A549 (cell line): ENCODE results near the gene ERCC5. TPM values are rescaled to one million over a fixed set of nuclear protein-coding genes. Genes with fewer than 3 reads are reported as not detected.

Experiments
- ATAC-seq, 2 experiments: fragments of 200-7000 bp in 1 of 2; fragments of >200 bp in 1 of 2; cut with Nextera tagmentation in 1 of 2; cut with Tn5 transposase in 1 of 2; 3 replicates each; pipeline versions ENCODE4 v1.8.0 to v1.9.1; 2018 to 2020; ENCODE audit warnings: mild to moderate bottlenecking in 1 of 2, moderate library complexity in 1 of 2
- CTCF ChIA-PET: fragments of 300-600 bp; sonication (Branson Sonifier 250); formaldehyde crosslinking; extraction: SDS; loops from one replicate; lab custom pipeline; 2021; ENCODE audit warnings: antibody characterized with exemption, inconsistent platforms; lab: Yijun Ruan, JAX
- POLR2A ChIA-PET: fragments of 350-600 bp; formaldehyde crosslinking; extraction: SDS; loops from one replicate; lab custom pipeline; 2021; ENCODE audit warnings: antibody characterized with exemption, inconsistent platforms; lab: Yijun Ruan, JAX
- DNase-seq, 2 experiments: peaks; one replicate each; pipeline versions ENCODE4 v3.0.0 to v3.0.0-alpha.2; 2011 to 2016; ENCODE audit warnings: low read depth in 1 of 2, low spot score in 1 of 2
- FAIRE-seq: peaks from 2 replicates; lab custom pipeline; 2011; peaks lifted over from hg19 to GRCh38; lab: Jason Lieb, UNC
- H3K27ac ChIP-seq, 2 experiments: fragments of >200 bp; sonication (Bioruptor Twin); formaldehyde crosslinking; 3 replicates each; pipeline ENCODE4 v1.5.1; 2016 to 2017
- H3K4me1 ChIP-seq: fragments of >200 bp; sonication (Bioruptor Twin); formaldehyde crosslinking; 3 replicates; pipeline ENCODE4 v1.6.1; 2016
- H3K4me2 ChIP-seq: fragments of >200 bp; sonication (Bioruptor Twin); formaldehyde crosslinking; 3 replicates; pipeline ENCODE4 v1.6.1; 2016
- H3K4me3 ChIP-seq: fragments of >200 bp; sonication (Bioruptor Twin); formaldehyde crosslinking; 3 replicates; pipeline ENCODE4 v1.5.1; 2016
- H3K9me3 ChIP-seq: fragments of >200 bp; sonication (Bioruptor Twin); formaldehyde crosslinking; 3 replicates; pipeline ENCODE4 v1.6.1; 2016
- EHMT2 ChIP-seq: fragments of 200-600 bp; sonication (generic); IDR thresholded peaks from 2 replicates; pipeline ENCODE4 v1.6.1; 2016; ENCODE audit warnings: antibody characterized with exemption, low read depth, mild to moderate bottlenecking, moderate library complexity
- FOSB ChIP-seq: fragments of 250-450 bp; sonication (Bioruptor Pico); IDR thresholded peaks from 2 replicates; pipeline ENCODE4 v1.5.0; 2020; ENCODE audit warnings: mild to moderate bottlenecking, moderate library complexity
- FOXS1 ChIP-seq: fragments of 250-450 bp; sonication (Bioruptor Pico); IDR thresholded peaks from 2 replicates; pipeline ENCODE4 v1.5.0; 2020; ENCODE audit warnings: mild to moderate bottlenecking, moderate library complexity
- GATA3 ChIP-seq: IDR thresholded peaks from 2 replicates; pipeline ENCODE4 v1.6.1; 2012; ENCODE audit warnings: borderline replicate concordance
- HDAC2 ChIP-seq: fragments of 200-600 bp; sonication (generic); IDR thresholded peaks from 2 replicates; pipeline ENCODE4 v1.6.1; 2016
- HEYL ChIP-seq: fragments of 250-450 bp; sonication (Bioruptor Pico); IDR thresholded peaks from 2 replicates; pipeline ENCODE4 v1.8.0; 2021; ENCODE audit warnings: mild to moderate bottlenecking, moderate library complexity
- HOXA7 ChIP-seq: fragments of 250-450 bp; sonication (Bioruptor Pico); IDR thresholded peaks from 2 replicates; pipeline ENCODE4 v1.5.0; 2020; ENCODE audit warnings: mild to moderate bottlenecking, moderate library complexity
- KDM1A ChIP-seq: fragments of 200-600 bp; sonication (generic); IDR thresholded peaks from 2 replicates; pipeline ENCODE4 v1.6.1; 2016; ENCODE audit warnings: low read depth, mild to moderate bottlenecking
- MYC ChIP-seq: IDR thresholded peaks from 2 replicates; pipeline ENCODE4 v1.6.1; 2012; ENCODE audit warnings: mild to moderate bottlenecking, inconsistent platforms, low read length, improper control_type of control experiment, borderline replicate concordance
- NR3C1 ChIP-seq: fragments of >200 bp; sonication (Bioruptor Twin); formaldehyde crosslinking; IDR thresholded peaks from 3 replicates; pipeline ENCODE4 v1.6.1; 2017
- PHF8 ChIP-seq: fragments of 200-600 bp; sonication (generic); IDR thresholded peaks from 2 replicates; pipeline ENCODE4 v1.6.1; 2016; ENCODE audit warnings: low read depth, mild to moderate bottlenecking, antibody characterized with exemption, moderate library complexity, borderline replicate concordance
- POLR2A ChIP-seq: IDR thresholded peaks from 2 replicates; pipeline ENCODE4 v1.6.1; 2012; ENCODE audit warnings: mild to moderate bottlenecking, low read length
- RAD21 ChIP-seq, 2 experiments: fragments of >200 bp in 1 of 2; sonication (Bioruptor Twin) in 1 of 2; formaldehyde crosslinking in 1 of 2; IDR thresholded peaks in 1 of 2; conservative IDR thresholded peaks in 1 of 2; 2 replicates in 1 of 2; 3 replicates in 1 of 2; pipeline ENCODE4 v1.6.1; 2012 to 2018; ENCODE audit warnings: inconsistent platforms in 1 of 2
- RFX5 ChIP-seq: fragments of 450-650 bp; IDR thresholded peaks from 2 replicates; pipeline ENCODE4 v1.7.1; 2014; ENCODE audit warnings: antibody characterized with exemption, mild to moderate bottlenecking, moderate library complexity
- RNF2 ChIP-seq: fragments of 200-600 bp; sonication (generic); IDR thresholded peaks from 2 replicates; pipeline ENCODE4 v1.6.1; 2016; ENCODE audit warnings: low read depth, mild to moderate bottlenecking, antibody characterized with exemption, moderate library complexity, borderline replicate concordance
- SMC3 ChIP-seq: fragments of >200 bp; sonication (Bioruptor Twin); formaldehyde crosslinking; IDR thresholded peaks from 3 replicates; pipeline ENCODE4 v1.6.1; 2018; ENCODE audit warnings: inconsistent platforms
- SREBF2 ChIP-seq: fragments of 450-650 bp; IDR thresholded peaks from 2 replicates; pipeline ENCODE4 v1.6.1; 2014; ENCODE audit warnings: mild to moderate bottlenecking, moderate library complexity
- TP53 ChIP-seq: fragments of 250-450 bp; sonication (Bioruptor Pico); IDR thresholded peaks from 2 replicates; pipeline ENCODE4 v1.5.0; 2021; ENCODE audit warnings: mild to moderate bottlenecking, moderate library complexity
- ZFP36 ChIP-seq: fragments of 450-650 bp; IDR thresholded peaks from 2 replicates; pipeline ENCODE4 v1.6.1; 2014; ENCODE audit warnings: borderline replicate concordance; ENCODE audit not compliant: partially characterized antibody
- WGBS: methylation state at CpG from one replicate; pipeline ENCODE4 v1.1.6; 2017; ENCODE audit errors: missing lambda C conversion rate; 5-methylcytosine and 5-hydroxymethylcytosine counted together
- polyA plus RNA-seq, 4 experiments: library from polyadenylated mRNA; depleted of rRNA in 3 of 4; stranded (reverse); fragments of >200 nt; fragmentation: RNase III in 1 of 4; extraction: RNeasy Plus Mini Kit Qiagen cat#74134 plus additional on column Dnase treatment in 1 of 4; gene quantifications; 2 replicates in 3 of 4; 3 replicates in 1 of 4; pipeline ENCODE4 v1.2.3, GENCODE V29; 2011 to 2017
- TF ChIP-seq, protein P1 (sequence below): fragments of >200 bp; sonication (Bioruptor Twin); formaldehyde crosslinking; IDR thresholded peaks from 3 replicates; pipeline ENCODE4 v1.5.1; 2016
- TF ChIP-seq, protein P2 (sequence below): IDR thresholded peaks from 2 replicates; pipeline ENCODE4 v1.6.1; 2012
- TF ChIP-seq, protein P3 (sequence below): IDR thresholded peaks from 2 replicates; pipeline ENCODE4 v1.6.1; 2012
- TF ChIP-seq, protein P4 (sequence below): fragments of 450-650 bp; IDR thresholded peaks from 2 replicates; pipeline ENCODE4 v1.6.1; 2014; ENCODE audit warnings: antibody characterized with exemption
- TF ChIP-seq, protein P5 (sequence below): fragments of 250-450 bp; sonication (Bioruptor Pico); IDR thresholded peaks from 2 replicates; pipeline ENCODE4 v1.5.0; 2021; ENCODE audit warnings: mild to moderate bottlenecking, moderate library complexity, borderline replicate concordance
- TF ChIP-seq, protein P6 (sequence below): fragments of >200 bp; sonication (Bioruptor Twin); formaldehyde crosslinking; IDR thresholded peaks from 3 replicates; pipeline ENCODE4 v1.6.1; 2016
- TF ChIP-seq, protein P7 (sequence below): fragments of 200-600 bp; sonication (generic); IDR thresholded peaks from 2 replicates; pipeline ENCODE4 v1.6.1; 2016; ENCODE audit warnings: antibody characterized with exemption, mild to moderate bottlenecking, moderate library complexity

The ERCC5 gene
- polyA plus RNA-seq, 2 of the 4 experiments (the other 2 are of a cell fraction): 19.3 to 24.4 TPM

DNA sequence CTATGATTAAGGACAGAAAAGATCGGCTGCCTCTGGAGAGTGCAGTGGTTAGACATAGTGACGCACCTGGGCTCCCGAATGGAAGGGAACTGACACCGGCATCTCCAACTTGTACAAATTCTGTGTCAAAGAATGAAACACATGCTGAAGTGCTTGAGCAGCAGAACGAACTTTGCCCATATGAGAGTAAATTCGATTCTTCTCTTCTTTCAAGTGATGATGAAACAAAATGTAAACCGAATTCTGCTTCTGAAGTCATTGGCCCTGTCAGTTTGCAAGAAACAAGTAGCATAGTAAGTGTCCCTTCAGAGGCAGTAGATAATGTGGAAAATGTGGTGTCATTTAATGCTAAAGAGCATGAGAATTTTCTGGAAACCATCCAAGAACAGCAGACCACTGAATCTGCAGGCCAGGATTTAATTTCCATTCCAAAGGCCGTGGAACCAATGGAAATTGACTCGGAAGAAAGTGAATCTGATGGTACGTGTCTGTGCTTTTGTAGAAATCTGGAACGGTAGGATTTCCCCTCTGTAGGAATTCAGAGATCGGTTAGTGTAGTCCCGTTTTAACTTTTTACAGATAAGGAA is 16.9 kb downstream of the ERCC5 start:
- H3K27ac ChIP-seq: no peak overlapping the region
- no peak for DNase-seq
- no peak for FAIRE-seq
- 91% methylated on average over 13 of the region's 13 CpGs for WGBS
- TF ChIP-seq ZFP36 (no peak), POLR2A (no peak), HEYL (no peak), RAD21 (conservative IDR thresholded peaks at IDR 0.05 in 1 of 2, IDR thresholded peaks at IDR 0.05 in 1 of 2) (no peak), RFX5 (no peak), PHF8 (no peak), HDAC2 (no peak), KDM1A (no peak)
- TF ChIP-seq, protein P1, sequence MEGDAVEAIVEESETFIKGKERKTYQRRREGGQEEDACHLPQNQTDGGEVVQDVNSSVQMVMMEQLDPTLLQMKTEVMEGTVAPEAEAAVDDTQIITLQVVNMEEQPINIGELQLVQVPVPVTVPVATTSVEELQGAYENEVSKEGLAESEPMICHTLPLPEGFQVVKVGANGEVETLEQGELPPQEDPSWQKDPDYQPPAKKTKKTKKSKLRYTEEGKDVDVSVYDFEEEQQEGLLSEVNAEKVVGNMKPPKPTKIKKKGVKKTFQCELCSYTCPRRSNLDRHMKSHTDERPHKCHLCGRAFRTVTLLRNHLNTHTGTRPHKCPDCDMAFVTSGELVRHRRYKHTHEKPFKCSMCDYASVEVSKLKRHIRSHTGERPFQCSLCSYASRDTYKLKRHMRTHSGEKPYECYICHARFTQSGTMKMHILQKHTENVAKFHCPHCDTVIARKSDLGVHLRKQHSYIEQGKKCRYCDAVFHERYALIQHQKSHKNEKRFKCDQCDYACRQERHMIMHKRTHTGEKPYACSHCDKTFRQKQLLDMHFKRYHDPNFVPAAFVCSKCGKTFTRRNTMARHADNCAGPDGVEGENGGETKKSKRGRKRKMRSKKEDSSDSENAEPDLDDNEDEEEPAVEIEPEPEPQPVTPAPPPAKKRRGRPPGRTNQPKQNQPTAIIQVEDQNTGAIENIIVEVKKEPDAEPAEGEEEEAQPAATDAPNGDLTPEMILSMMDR: no peak
- TF ChIP-seq, protein P2, sequence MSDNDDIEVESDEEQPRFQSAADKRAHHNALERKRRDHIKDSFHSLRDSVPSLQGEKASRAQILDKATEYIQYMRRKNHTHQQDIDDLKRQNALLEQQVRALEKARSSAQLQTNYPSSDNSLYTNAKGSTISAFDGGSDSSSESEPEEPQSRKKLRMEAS: no peak
- TF ChIP-seq, protein P3, sequence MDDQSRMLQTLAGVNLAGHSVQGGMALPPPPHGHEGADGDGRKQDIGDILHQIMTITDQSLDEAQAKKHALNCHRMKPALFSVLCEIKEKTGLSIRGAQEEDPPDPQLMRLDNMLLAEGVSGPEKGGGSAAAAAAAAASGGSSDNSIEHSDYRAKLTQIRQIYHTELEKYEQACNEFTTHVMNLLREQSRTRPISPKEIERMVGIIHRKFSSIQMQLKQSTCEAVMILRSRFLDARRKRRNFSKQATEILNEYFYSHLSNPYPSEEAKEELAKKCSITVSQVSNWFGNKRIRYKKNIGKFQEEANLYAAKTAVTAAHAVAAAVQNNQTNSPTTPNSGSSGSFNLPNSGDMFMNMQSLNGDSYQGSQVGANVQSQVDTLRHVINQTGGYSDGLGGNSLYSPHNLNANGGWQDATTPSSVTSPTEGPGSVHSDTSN: no peak
- TF ChIP-seq, all 56 proteins: peak for 0
- H3K4me2 ChIP-seq: no peak overlapping the region
- 0 out of 3 replicates have a peak, but pooled peaks cover 2% of the 10 kb centered on the region for H3K9me3 ChIP-seq
- H3K4me3 ChIP-seq: no peak overlapping the region
- H3K4me1 ChIP-seq: no peaks in the 10 kb centered on the region
- POLR2A ChIA-PET: no interaction called here
- ATAC-seq: no peak
- CTCF ChIA-PET: no interaction called here

DNA sequence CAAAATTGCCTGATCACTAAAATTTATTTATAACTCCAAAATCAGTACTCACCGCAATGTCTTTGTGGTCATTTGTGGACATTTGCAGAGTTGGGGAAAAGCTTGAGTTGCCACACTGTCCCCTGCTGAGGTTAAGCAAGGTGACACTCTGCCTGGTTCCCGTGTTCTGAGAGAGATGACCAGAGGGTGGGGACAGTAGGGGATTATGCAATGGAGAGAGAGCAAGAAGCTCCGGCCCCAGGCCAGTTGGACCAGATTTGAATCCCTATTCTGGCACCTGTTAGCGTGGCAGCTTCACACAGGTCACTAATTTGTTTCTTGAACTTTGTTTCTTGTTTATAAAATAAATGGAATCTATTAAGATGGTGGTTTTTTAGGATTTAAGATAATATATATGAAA is 17.8 kb downstream of the ERCC5 start:
- no peak for ATAC-seq
- H3K27ac ChIP-seq: no peak overlapping the region
- no peak overlapping the region for H3K4me3 ChIP-seq
- WGBS: 86% methylated on average over 4 of the region's 4 CpGs
- H3K4me1 ChIP-seq: no peaks in the 10 kb centered on the region
- H3K4me2 ChIP-seq: no peak overlapping the region
- no peak for DNase-seq
- FAIRE-seq: no peak
- H3K9me3 ChIP-seq: 0 out of 3 replicates have a peak, but pooled peaks cover 2% of the 10 kb centered on the region
- ChIA-PET POLR2A (no interaction called here), CTCF (no interaction called here)
- TF ChIP-seq HOXA7 (CRISPR knock-in tag) (no peak), GATA3 (no peak), RAD21 (conservative IDR thresholded peaks at IDR 0.05 in 1 of 2, IDR thresholded peaks at IDR 0.05 in 1 of 2) (no peak), EHMT2 (no peak), ZFP36 (no peak), KDM1A (no peak), FOXS1 (CRISPR knock-in tag) (no peak), SMC3 (no peak), RNF2 (no peak), TP53 (CRISPR knock-in tag) (no peak), FOSB (no peak), MYC (no peak), SREBF2 (no peak), NR3C1 (no peak)
- TF ChIP-seq, protein P2: no peak
- TF ChIP-seq, protein P4, sequence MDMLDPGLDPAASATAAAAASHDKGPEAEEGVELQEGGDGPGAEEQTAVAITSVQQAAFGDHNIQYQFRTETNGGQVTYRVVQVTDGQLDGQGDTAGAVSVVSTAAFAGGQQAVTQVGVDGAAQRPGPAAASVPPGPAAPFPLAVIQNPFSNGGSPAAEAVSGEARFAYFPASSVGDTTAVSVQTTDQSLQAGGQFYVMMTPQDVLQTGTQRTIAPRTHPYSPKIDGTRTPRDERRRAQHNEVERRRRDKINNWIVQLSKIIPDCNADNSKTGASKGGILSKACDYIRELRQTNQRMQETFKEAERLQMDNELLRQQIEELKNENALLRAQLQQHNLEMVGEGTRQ: no peak
- TF ChIP-seq, protein P5, sequence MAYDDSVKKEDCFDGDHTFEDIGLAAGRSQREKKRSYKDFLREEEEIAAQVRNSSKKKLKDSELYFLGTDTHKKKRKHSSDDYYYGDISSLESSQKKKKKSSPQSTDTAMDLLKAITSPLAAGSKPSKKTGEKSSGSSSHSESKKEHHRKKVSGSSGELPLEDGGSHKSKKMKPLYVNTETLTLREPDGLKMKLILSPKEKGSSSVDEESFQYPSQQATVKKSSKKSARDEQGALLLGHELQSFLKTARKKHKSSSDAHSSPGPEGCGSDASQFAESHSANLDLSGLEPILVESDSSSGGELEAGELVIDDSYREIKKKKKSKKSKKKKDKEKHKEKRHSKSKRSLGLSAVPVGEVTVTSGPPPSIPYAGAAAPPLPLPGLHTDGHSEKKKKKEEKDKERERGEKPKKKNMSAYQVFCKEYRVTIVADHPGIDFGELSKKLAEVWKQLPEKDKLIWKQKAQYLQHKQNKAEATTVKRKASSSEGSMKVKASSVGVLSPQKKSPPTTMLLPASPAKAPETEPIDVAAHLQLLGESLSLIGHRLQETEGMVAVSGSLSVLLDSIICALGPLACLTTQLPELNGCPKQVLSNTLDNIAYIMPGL (CRISPR knock-in tag): no peak
- TF ChIP-seq, protein P6, sequence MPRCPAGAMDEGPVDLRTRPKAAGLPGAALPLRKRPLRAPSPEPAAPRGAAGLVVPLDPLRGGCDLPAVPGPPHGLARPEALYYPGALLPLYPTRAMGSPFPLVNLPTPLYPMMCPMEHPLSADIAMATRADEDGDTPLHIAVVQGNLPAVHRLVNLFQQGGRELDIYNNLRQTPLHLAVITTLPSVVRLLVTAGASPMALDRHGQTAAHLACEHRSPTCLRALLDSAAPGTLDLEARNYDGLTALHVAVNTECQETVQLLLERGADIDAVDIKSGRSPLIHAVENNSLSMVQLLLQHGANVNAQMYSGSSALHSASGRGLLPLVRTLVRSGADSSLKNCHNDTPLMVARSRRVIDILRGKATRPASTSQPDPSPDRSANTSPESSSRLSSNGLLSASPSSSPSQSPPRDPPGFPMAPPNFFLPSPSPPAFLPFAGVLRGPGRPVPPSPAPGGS: no peak
- TF ChIP-seq, protein P7, sequence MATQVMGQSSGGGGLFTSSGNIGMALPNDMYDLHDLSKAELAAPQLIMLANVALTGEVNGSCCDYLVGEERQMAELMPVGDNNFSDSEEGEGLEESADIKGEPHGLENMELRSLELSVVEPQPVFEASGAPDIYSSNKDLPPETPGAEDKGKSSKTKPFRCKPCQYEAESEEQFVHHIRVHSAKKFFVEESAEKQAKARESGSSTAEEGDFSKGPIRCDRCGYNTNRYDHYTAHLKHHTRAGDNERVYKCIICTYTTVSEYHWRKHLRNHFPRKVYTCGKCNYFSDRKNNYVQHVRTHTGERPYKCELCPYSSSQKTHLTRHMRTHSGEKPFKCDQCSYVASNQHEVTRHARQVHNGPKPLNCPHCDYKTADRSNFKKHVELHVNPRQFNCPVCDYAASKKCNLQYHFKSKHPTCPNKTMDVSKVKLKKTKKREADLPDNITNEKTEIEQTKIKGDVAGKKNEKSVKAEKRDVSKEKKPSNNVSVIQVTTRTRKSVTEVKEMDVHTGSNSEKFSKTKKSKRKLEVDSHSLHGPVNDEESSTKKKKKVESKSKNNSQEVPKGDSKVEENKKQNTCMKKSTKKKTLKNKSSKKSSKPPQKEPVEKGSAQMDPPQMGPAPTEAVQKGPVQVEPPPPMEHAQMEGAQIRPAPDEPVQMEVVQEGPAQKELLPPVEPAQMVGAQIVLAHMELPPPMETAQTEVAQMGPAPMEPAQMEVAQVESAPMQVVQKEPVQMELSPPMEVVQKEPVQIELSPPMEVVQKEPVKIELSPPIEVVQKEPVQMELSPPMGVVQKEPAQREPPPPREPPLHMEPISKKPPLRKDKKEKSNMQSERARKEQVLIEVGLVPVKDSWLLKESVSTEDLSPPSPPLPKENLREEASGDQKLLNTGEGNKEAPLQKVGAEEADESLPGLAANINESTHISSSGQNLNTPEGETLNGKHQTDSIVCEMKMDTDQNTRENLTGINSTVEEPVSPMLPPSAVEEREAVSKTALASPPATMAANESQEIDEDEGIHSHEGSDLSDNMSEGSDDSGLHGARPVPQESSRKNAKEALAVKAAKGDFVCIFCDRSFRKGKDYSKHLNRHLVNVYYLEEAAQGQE: no peak
